K562 (cell line): ENCODE results near the gene INPP1. TPM values are rescaled to one million over a fixed set of nuclear protein-coding genes. Genes with fewer than 3 reads are reported as not detected.

Experiments used
- CBX3 ChIP-seq, 2 experiments: IDR thresholded peaks; 1 replicate in 1 of 2; 2 replicates in 1 of 2; pipeline ENCODE4 v1.6.1; 2012; ENCODE audit warnings: inconsistent platforms in 2 of 2, low read length in 2 of 2, borderline replicate concordance in 1 of 2, control low read depth in 1 of 2
- CEBPG ChIP-seq, 3 experiments: fragments of 200-800 bp in 1 of 3; sonication (Bioruptor generic) in 1 of 3; sonication (generic) in 1 of 3; formaldehyde crosslinking in 1 of 3; IDR thresholded peaks in 2 of 3; conservative IDR thresholded peaks in 1 of 3; 2 replicates each; pipeline versions ENCODE4 v1.6.1 to v1.8.0; 2016 to 2022; ENCODE audit warnings: missing compliant biosample characterization in 2 of 3, missing genetic modification characterization in 2 of 3, mild to moderate bottlenecking in 1 of 3, missing genetic modification reagents in 1 of 3
- CREB1 ChIP-seq, 2 experiments: sonication (generic) in 1 of 2; formaldehyde crosslinking in 1 of 2; IDR thresholded peaks; 2 replicates each; pipeline versions ENCODE4 v1.6.1 to v1.8.0; 2012 to 2022; ENCODE audit warnings: inconsistent platforms in 1 of 2, mild to moderate bottlenecking in 1 of 2, missing genetic modification reagents in 1 of 2, moderate library complexity in 1 of 2
- HSF4 ChIP-seq: fragments of 250-450 bp; sonication (Bioruptor Pico); IDR thresholded peaks from 2 replicates; pipeline ENCODE4 v2.1.2; 2022; ENCODE audit warnings: mild to moderate bottlenecking, moderate library complexity, borderline replicate concordance
- KAT2B ChIP-seq: IDR thresholded peaks from one replicate; pipeline ENCODE4 v1.6.1; 2012; ENCODE audit warnings: low read depth, mild to moderate bottlenecking, control low read depth, inconsistent platforms, low read length, moderate library complexity
- MAZ ChIP-seq, 2 experiments: fragments of 450-650 bp in 1 of 2; sonication (generic) in 1 of 2; formaldehyde crosslinking; IDR thresholded peaks in 1 of 2; conservative IDR thresholded peaks in 1 of 2; 2 replicates each; pipeline versions ENCODE4 v1.4.0 to v1.5.0; 2020; ENCODE audit warnings: mild to moderate bottlenecking in 1 of 2, missing genetic modification reagents in 1 of 2
- MCM5 ChIP-seq: fragments of 450-650 bp; IDR thresholded peaks from 2 replicates; pipeline ENCODE4 v1.6.1; 2016; ENCODE audit warnings: low read depth
- NCOR1 ChIP-seq: fragments of 450-650 bp; IDR thresholded peaks from 2 replicates; pipeline ENCODE4 v1.6.1; 2016; ENCODE audit warnings: mild to moderate bottlenecking, moderate library complexity
- STAT5A ChIP-seq: IDR thresholded peaks from 2 replicates; pipeline ENCODE4 v1.6.1; 2012; ENCODE audit warnings: low read length, inconsistent platforms, borderline replicate concordance
- YBX1 ChIP-seq: fragments of 450-650 bp; IDR thresholded peaks from 2 replicates; pipeline ENCODE4 v1.7.1; 2016; ENCODE audit warnings: mild to moderate bottlenecking
- ZNF140 ChIP-seq: fragments of 250-450 bp; sonication (Bioruptor Pico); IDR thresholded peaks from 2 replicates; pipeline ENCODE4 v1.8.0; 2021; ENCODE audit warnings: moderate library complexity, mild to moderate bottlenecking, inconsistent platforms
- ZNF212 ChIP-seq: fragments of 450-650 bp; formaldehyde crosslinking; IDR thresholded peaks from 2 replicates; pipeline ENCODE4 v1.4.0; 2020; ENCODE audit warnings: mild to moderate bottlenecking
- ZNF584 ChIP-seq: fragments of 200-800 bp; sonication (Bioruptor generic); IDR thresholded peaks from 2 replicates; pipeline ENCODE4 v1.6.1; 2016; ENCODE audit warnings: low read depth, mild to moderate bottlenecking, missing genetic modification characterization, missing compliant biosample characterization
- polyA plus RNA-seq, 8 experiments: library from polyadenylated mRNA; depleted of rRNA in 4 of 8; stranded (reverse) in 5 of 8; unstranded in 3 of 8; fragments of >200 nt; fragmentation: Nextera tagmentation in 2 of 8; fragmentation: Illumina TruSeq in 1 of 8; extraction: Ambion mirVana in 2 of 8; extraction: Trizol in 1 of 8; gene quantifications; 2 replicates each; pipeline versions ENCODE4 v1.2.1 to v1.2.3, GENCODE V29; 2011 to 2014; ENCODE audit warnings: inconsistent platforms in 1 of 8, missing spikeins in 1 of 8
- total RNA-seq, 7 experiments: library from RNA; depleted of rRNA in 6 of 7; stranded (reverse); fragments of >200 nt in 6 of 7; fragmentation: Illumina TruSeq in 2 of 7; extraction: Trizol in 2 of 7; gene quantifications; 2 replicates each; pipeline versions ENCODE4 v1.2.1 to v1.2.3, GENCODE V29; 2011 to 2021; ENCODE audit warnings: low replicate concordance in 1 of 7
- TF ChIP-seq, protein P1 (sequence below): fragments of 250-450 bp; sonication (Bioruptor Pico); IDR thresholded peaks from 2 replicates; pipeline ENCODE4 v1.5.0; 2022; ENCODE audit warnings: mild to moderate bottlenecking
- TF ChIP-seq, protein P2 (sequence below): IDR thresholded peaks from 3 replicates; pipeline ENCODE4 v1.6.1; 2011; ENCODE audit warnings: borderline replicate concordance, mild to moderate bottlenecking, moderate library complexity; ENCODE audit not compliant: insufficient read length; ENCODE audit errors: extremely low read depth
- TF ChIP-seq, protein P3 (sequence below), 2 experiments: fragments of 250-450 bp in 1 of 2; fragments of 450-650 bp in 1 of 2; sonication (Bioruptor Pico) in 1 of 2; IDR thresholded peaks; 2 replicates each; pipeline versions ENCODE4 v1.6.1 to v1.8.0; 2016 to 2021; ENCODE audit warnings: mild to moderate bottlenecking in 2 of 2, moderate library complexity in 2 of 2, missing compliant biosample characterization in 1 of 2, missing genetic modification characterization in 1 of 2
- TF ChIP-seq, protein P4 (sequence below): fragments of 250-450 bp; sonication (Bioruptor Pico); IDR thresholded peaks from 2 replicates; pipeline ENCODE4 v1.4.0; 2020; ENCODE audit warnings: mild to moderate bottlenecking

INPP1 gene
- total and polyA plus RNA-seq, 9 of the 15 experiments (the other 6 are each of a cell fraction or from before 2014, with no cell fraction given), result 3.7 to 11.8 (median 6.5) TPM

DNA sequence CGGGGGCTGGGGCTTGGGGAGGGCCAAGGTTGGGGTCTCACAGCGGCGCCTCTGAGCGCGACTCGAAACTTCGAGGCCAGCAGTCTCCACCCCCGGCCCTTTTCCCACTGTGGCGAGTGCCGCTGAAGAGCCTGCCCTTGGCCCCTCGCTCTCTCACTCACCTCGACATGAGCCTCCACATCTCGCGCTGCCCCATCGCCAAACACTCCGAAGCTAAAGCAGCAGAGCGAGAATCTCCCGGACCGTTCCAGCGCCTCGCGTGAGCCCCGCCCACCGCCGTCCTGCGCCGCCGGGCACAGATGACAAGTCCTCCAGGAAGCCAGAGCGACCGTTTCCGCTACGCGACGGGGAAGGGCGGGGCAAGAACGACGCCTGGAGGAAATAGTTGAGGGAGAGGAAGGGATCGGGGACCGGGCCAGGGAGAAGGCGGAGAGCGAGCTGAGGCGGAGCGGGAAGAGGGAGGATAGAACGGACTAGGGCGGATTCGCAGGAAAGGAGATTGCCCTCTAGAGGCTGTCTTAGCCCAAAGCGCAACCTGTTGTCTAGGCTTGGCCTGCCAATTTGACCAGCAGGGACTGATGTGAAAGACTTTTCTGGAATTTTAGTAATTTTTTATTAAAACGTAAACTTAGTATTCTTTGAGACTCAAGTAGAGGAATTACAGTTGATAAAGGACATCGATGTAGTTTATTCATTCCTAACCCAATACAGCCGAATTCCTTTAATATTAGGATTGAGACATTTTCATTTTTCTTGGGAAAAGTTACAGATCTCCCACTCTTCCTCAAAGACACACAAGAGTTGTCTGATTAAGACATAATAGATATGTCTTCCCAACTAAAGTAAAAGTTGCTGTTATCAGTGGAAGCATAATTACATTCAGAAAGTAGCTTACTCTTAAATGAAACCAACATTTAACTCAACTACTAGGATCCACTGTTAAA lies 23.6 kb upstream of the INPP1 start, which contains the start of gene HIBCH (continued):
- TF ChIP-seq, protein P1, sequence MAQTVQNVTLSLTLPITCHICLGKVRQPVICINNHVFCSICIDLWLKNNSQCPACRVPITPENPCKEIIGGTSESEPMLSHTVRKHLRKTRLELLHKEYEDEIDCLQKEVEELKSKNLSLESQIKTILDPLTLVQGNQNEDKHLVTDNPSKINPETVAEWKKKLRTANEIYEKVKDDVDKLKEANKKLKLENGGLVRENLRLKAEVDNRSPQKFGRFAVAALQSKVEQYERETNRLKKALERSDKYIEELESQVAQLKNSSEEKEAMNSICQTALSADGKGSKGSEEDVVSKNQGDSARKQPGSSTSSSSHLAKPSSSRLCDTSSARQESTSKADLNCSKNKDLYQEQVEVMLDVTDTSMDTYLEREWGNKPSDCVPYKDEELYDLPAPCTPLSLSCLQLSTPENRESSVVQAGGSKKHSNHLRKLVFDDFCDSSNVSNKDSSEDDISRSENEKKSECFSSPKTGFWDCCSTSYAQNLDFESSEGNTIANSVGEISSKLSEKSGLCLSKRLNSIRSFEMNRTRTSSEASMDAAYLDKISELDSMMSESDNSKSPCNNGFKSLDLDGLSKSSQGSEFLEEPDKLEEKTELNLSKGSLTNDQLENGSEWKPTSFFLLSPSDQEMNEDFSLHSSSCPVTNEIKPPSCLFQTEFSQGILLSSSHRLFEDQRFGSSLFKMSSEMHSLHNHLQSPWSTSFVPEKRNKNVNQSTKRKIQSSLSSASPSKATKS (CRISPR knock-in tag), result no peak
- TF ChIP-seq ZNF140 (CRISPR knock-in tag) (no peak), STAT5A (no peak; the same call in 1 of the 2 replicates), CEBPG (CRISPR knock-in tag; IDR thresholded peaks at IDR 0.05) (no peak; the same call in 1 of the 2 replicates), CEBPG (tag; conservative IDR thresholded peaks at IDR 0.05 in 1 of 2, IDR thresholded peaks at IDR 0.05 in 1 of 2) (no peak), MCM5 (no peak), NCOR1 (no peak), HSF4 (no peak), YBX1 (no peak), ZNF212 (CRISPR knock-in tag) (no peak), CREB1 (IDR thresholded peaks at IDR 0.05) (peak; percentile 86), CREB1 (CRISPR knock-in tag; IDR thresholded peaks at IDR 0.05) (peak; percentile 84), MAZ (CRISPR knock-in tag; conservative IDR thresholded peaks at IDR 0.05 in 1 of 2, IDR thresholded peaks at IDR 0.05 in 1 of 2) (peak; percentile 74 to 94), CBX3 (IDR thresholded peaks at IDR 0.05; ENCODE audit: borderline replicate concordance in 1 of 2, low read length in 2 of 2) (peak in 1 of 2 experiments; percentile 82; a peak in 1 of 3 replicates), ZNF584 (no peak), KAT2B (no peak)
- TF ChIP-seq, protein P2, sequence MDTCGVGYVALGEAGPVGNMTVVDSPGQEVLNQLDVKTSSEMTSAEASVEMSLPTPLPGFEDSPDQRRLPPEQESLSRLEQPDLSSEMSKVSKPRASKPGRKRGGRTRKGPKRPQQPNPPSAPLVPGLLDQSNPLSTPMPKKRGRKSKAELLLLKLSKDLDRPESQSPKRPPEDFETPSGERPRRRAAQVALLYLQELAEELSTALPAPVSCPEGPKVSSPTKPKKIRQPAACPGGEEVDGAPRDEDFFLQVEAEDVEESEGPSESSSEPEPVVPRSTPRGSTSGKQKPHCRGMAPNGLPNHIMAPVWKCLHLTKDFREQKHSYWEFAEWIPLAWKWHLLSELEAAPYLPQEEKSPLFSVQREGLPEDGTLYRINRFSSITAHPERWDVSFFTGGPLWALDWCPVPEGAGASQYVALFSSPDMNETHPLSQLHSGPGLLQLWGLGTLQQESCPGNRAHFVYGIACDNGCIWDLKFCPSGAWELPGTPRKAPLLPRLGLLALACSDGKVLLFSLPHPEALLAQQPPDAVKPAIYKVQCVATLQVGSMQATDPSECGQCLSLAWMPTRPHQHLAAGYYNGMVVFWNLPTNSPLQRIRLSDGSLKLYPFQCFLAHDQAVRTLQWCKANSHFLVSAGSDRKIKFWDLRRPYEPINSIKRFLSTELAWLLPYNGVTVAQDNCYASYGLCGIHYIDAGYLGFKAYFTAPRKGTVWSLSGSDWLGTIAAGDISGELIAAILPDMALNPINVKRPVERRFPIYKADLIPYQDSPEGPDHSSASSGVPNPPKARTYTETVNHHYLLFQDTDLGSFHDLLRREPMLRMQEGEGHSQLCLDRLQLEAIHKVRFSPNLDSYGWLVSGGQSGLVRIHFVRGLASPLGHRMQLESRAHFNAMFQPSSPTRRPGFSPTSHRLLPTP, result no peak
- TF ChIP-seq, protein P3, sequence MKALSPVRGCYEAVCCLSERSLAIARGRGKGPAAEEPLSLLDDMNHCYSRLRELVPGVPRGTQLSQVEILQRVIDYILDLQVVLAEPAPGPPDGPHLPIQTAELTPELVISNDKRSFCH (CRISPR knock-in tag; IDR thresholded peaks at IDR 0.05), result no peak
- TF ChIP-seq, protein P3 (tag; IDR thresholded peaks at IDR 0.05), result no peak
- TF ChIP-seq, protein P4, sequence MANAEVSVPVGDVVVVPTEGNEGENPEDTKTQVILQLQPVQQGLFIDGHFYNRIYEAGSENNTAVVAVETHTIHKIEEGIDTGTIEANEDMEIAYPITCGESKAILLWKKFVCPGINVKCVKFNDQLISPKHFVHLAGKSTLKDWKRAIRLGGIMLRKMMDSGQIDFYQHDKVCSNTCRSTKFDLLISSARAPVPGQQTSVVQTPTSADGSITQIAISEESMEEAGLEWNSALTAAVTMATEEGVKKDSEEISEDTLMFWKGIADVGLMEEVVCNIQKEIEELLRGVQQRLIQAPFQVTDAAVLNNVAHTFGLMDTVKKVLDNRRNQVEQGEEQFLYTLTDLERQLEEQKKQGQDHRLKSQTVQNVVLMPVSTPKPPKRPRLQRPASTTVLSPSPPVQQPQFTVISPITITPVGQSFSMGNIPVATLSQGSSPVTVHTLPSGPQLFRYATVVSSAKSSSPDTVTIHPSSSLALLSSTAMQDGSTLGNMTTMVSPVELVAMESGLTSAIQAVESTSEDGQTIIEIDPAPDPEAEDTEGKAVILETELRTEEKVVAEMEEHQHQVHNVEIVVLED, result peak; percentile 73
